ENCODE measurements around the gene MMADHC.

DNA sequence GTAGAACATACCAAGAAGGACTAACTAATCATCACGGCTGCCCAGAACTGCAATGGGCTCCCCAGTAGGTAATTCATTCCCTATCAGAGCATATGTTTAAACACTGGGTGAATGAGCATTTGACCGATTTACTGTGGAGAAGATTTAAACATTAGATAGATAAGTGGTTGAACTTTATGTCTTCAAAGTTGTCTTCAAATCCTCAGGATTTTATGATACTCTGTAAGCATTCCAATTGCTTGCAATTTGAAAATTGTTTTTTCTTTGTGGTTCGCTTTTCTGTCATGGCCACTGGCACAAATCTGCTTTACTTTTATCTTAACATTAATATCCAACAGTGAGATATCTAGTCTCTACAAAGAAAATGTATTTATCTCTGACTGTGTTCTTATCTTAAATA, 37.7 kb upstream of the MMADHC start:
- TF ChIP-seq GATA2 (IDR thresholded peaks at IDR 0.05; ENCODE audit: low read depth, low read length) (no peak), GATA3 (IDR thresholded peaks at IDR 0.05; ENCODE audit: low read depth, low read length) (no peak)
